GM12878 (cell line): ENCODE results near the gene TLR1. TPM values are rescaled to one million over a fixed set of nuclear protein-coding genes. Genes with fewer than 3 reads are reported as not detected.

Experiments used
- ATAC-seq: fragments of 200-7000 bp; cut with Tn5 transposase; 3 replicates; pipeline ENCODE4 v1.9.1; 2020; ENCODE audit warnings: mild to moderate bottlenecking, moderate library complexity
- BruUV-seq: library from RNA; stranded (reverse); fragments of 400-500 nt; replicated peaks from 2 replicates; lab custom pipeline; 2021; lab: Mats Ljungman, UMichigan
- CTCF ChIA-PET: fragments of 300-600 bp; sonication (Branson Sonifier 250); formaldehyde crosslinking; extraction: SDS; loops from one replicate; lab custom pipeline; 2021; ENCODE audit warnings: inconsistent platforms; lab: Yijun Ruan, JAX
- POLR2A ChIA-PET: fragments of 350-600 bp; formaldehyde crosslinking; extraction: SDS; loops from one replicate; lab custom pipeline; 2021; ENCODE audit warnings: inconsistent platforms; lab: Charles Lee
- RAD21 ChIA-PET: fragments of 300-600 bp; sonication (Branson Sonifier 250); formaldehyde crosslinking; loops from one replicate; lab custom pipeline; 2023; ENCODE audit warnings: antibody characterized with exemption; ENCODE audit not compliant: unreplicated experiment; lab: Charles Lee
- SMC1A ChIA-PET: fragments of 300-600 bp; sonication (Branson Sonifier 250); formaldehyde crosslinking; loops from one replicate; lab custom pipeline; 2023; ENCODE audit not compliant: unreplicated experiment, uncharacterized antibody; lab: Charles Lee
- DNase-seq: peaks from one replicate; pipeline ENCODE4 v3.0.0-alpha.2; 2011; ENCODE audit warnings: low read depth, low spot score
- FAIRE-seq: peaks from 3 replicates; lab custom pipeline; 2011; peaks lifted over from hg19 to GRCh38; lab: Jason Lieb, UNC
- H2AFZ ChIP-seq: 2 replicates; pipeline ENCODE4 v1.6.0; 2011; ENCODE audit warnings: low read depth, low read length, control low read depth; ENCODE audit not compliant: control insufficient read depth
- H3K27ac ChIP-seq: 2 replicates; pipeline ENCODE4 v1.5.1; 2011; ENCODE audit warnings: control low read depth; ENCODE audit not compliant: control insufficient read depth, insufficient read depth
- H3K27me3 ChIP-seq, 2 experiments: replicated peaks in 1 of 2; 2 replicates each; pipeline versions ENCODE4 v1.6.0 to v1.6.1; 2011; ENCODE audit warnings: low read length in 1 of 2; ENCODE audit not compliant: control insufficient read depth in 2 of 2, insufficient read depth in 2 of 2
- H3K36me3 ChIP-seq, 2 experiments: 2 replicates each; pipeline ENCODE4 v1.5.1; 2011; ENCODE audit warnings: low read length in 1 of 2; ENCODE audit not compliant: control insufficient read depth in 2 of 2, insufficient read depth in 2 of 2
- H3K4me1 ChIP-seq: 2 replicates; pipeline ENCODE4 v1.6.1; 2011; ENCODE audit warnings: mild to moderate bottlenecking, low read length, moderate library complexity, mixed read lengths; ENCODE audit not compliant: control insufficient read depth, insufficient read depth
- H3K4me2 ChIP-seq: 2 replicates; pipeline ENCODE4 v1.6.0; 2011; ENCODE audit warnings: control low read depth; ENCODE audit not compliant: control insufficient read depth, insufficient read depth
- H3K4me3 ChIP-seq: fragments of 200-600 bp; sonication (generic); 2 replicates; pipeline ENCODE4 v1.5.1; 2016
- H3K79me2 ChIP-seq: 2 replicates; pipeline ENCODE4 v1.6.0; 2011; ENCODE audit warnings: low read length; ENCODE audit not compliant: control insufficient read depth, insufficient read depth
- H3K9ac ChIP-seq: 2 replicates; pipeline ENCODE4 v1.8.0; 2011; ENCODE audit warnings: low read length, control low read depth, mixed read lengths; ENCODE audit not compliant: control insufficient read depth, insufficient read depth
- H3K9me3 ChIP-seq: replicated peaks from 3 replicates; pipeline ENCODE4 v1.5.1; 2011; ENCODE audit warnings: mild to moderate bottlenecking, low read length; ENCODE audit not compliant: control insufficient read depth, insufficient read depth
- H4K20me1 ChIP-seq: 2 replicates; pipeline ENCODE4 v1.6.0; 2011; ENCODE audit not compliant: control insufficient read depth, insufficient read depth
- BCL11A ChIP-seq: IDR thresholded peaks from 2 replicates; pipeline ENCODE4 v1.6.1; 2011; ENCODE audit warnings: low read depth, low read length
- CHD4 ChIP-seq: fragments of 200-600 bp; sonication (generic); IDR thresholded peaks from 2 replicates; pipeline ENCODE4 v1.6.1; 2016; ENCODE audit warnings: mild to moderate bottlenecking
- CREM ChIP-seq: IDR thresholded peaks from 2 replicates; pipeline ENCODE4 v1.6.1; 2014; ENCODE audit warnings: antibody characterized with exemption, low read depth
- E2F4 ChIP-seq: IDR thresholded peaks from 2 replicates; pipeline ENCODE4 v1.6.1; 2012; ENCODE audit warnings: low read depth, low read length, improper control_type of control experiment
- FOXM1 ChIP-seq: IDR thresholded peaks from 2 replicates; pipeline ENCODE4 v1.6.1; 2012; ENCODE audit warnings: low read depth, mild to moderate bottlenecking, inconsistent platforms, low read length, moderate library complexity
- GATAD2B ChIP-seq: fragments of 450-650 bp; conservative IDR thresholded peaks from 2 replicates; pipeline ENCODE4 v1.6.1; 2017; ENCODE audit warnings: low read depth, mild to moderate bottlenecking, moderate library complexity
- IRF4 ChIP-seq: IDR thresholded peaks from 2 replicates; pipeline ENCODE4 v1.6.1; 2011; ENCODE audit warnings: low read depth, low read length
- MEF2B ChIP-seq: fragments of 450-650 bp; IDR thresholded peaks from 2 replicates; pipeline ENCODE4 v1.6.1; 2018; ENCODE audit warnings: mild to moderate bottlenecking, moderate library complexity; ENCODE audit not compliant: partially characterized antibody, poor library complexity, severe bottlenecking
- SKIL ChIP-seq: fragments of 450-650 bp; IDR thresholded peaks from 2 replicates; pipeline ENCODE4 v1.6.1; 2017; ENCODE audit warnings: mild to moderate bottlenecking, low read depth, inconsistent platforms; ENCODE audit not compliant: poor library complexity, severe bottlenecking
- WRNIP1 ChIP-seq: IDR thresholded peaks from 2 replicates; pipeline ENCODE4 v1.6.1; 2011; ENCODE audit warnings: low read depth, low read length, improper control_type of control experiment, borderline replicate concordance
- ZNF622 ChIP-seq: fragments of 450-650 bp; IDR thresholded peaks from 2 replicates; pipeline ENCODE4 v1.6.1; 2017; ENCODE audit warnings: mild to moderate bottlenecking, inconsistent platforms
- WGBS: methylation state at CpG from one replicate; pipeline ENCODE4 v1.1.6; 2016; ENCODE audit warnings: low lambda C conversion rate; ENCODE audit not compliant: insufficient replicate concordance, insufficient coverage; ENCODE audit errors: missing lambda C conversion rate; 5-methylcytosine and 5-hydroxymethylcytosine counted together
- in situ Hi-C: fragments of 300-500 bp; cut with MboI; formaldehyde crosslinking; loops from 9 replicates; pipeline ENCODE4 v1.14.3; 2018; ENCODE audit warnings: mixed read lengths
- intact Hi-C: fragments of 100-400 bp; cut with micrococcal nuclease; formaldehyde crosslinking; loops from one replicate; pipeline ENCODE4 v1.14.2; 2022; ENCODE audit not compliant: unreplicated experiment
- polyA plus RNA-seq, 11 experiments: library from polyadenylated mRNA; depleted of rRNA in 4 of 11; unstranded in 6 of 11; stranded (reverse) in 5 of 11; fragments of >200 nt; fragmentation: Nextera tagmentation in 4 of 11; fragmentation: Illumina TruSeq in 1 of 11; extraction: Ambion mirVana in 4 of 11; extraction: Trizol in 1 of 11; gene quantifications; 1 replicate in 1 of 11; 2 replicates in 10 of 11; pipeline versions ENCODE4 v1.2.1 to v1.2.3, GENCODE V29; 2011 to 2016; ENCODE audit warnings: inconsistent platforms in 2 of 11, missing spikeins in 2 of 11, low read depth in 1 of 11
- total RNA-seq, 4 experiments: library from RNA; depleted of rRNA in 3 of 4; stranded (reverse); fragments of >200 nt in 3 of 4; fragmentation: Illumina TruSeq in 1 of 4; extraction: Trizol in 1 of 4; gene quantifications; 2 replicates each; pipeline versions ENCODE4 v1.2.1 to v1.2.3, GENCODE V29; 2013 to 2021

The TLR1 gene
- total and polyA plus RNA-seq, 10 of the 15 experiments (the other 5 are each of a cell fraction or from before 2014, with no cell fraction given): 9.3 to 57.1 (median 20.4) TPM

DNA sequence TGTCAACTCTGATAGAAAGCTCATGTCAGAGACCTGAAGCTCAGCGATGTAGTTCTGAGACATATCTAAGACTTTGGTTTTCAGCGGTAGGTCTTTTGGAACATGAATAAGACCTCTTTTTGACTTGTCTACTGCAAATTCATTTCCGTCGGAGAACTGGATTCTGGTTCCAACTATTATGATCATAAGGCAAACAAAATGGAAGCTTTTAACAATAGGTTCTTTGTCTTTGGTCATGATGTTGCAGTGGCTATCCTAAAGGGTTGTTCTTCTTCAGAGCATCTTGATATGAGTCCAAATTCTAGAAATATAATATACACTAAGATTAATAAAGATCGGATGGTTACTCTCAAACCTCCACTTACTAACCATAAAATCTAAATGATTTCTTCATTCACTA is 24.6 kb upstream of the TLR1 start:
- H3K4me2 ChIP-seq: no peak overlapping the region
- DNase-seq (no peak), ATAC-seq (no peak), FAIRE-seq (no peak)
- H3K9me3 ChIP-seq: peaks cover 27% of the 10 kb centered on the region; the same call in 2 of the 3 replicates
- intact Hi-C loops: no loop called here
- ChIA-PET SMC1A (interaction anchor here (0.8 to 3.9 kb wide), 7 partner anchors 9 to 60 kb away, joined by 3 to 18 read pairs (median 3); partner anchors contain the start of gene TLR10), POLR2A (no interaction called here), CTCF (interaction anchor here (0.6 to 3.7 kb wide), 4 partner anchors 18 to 70 kb away, joined by 3 to 11 read pairs (median 4); partner anchors contain the start of gene TLR10), RAD21 (interaction anchor here (1.0 kb wide), 1 partner anchor 67 kb away, joined by 3 read pairs; no protein-coding TSS in a partner anchor)
- peaks cover 18% of the 10 kb centered on the region for H3K79me2 ChIP-seq
- no peak overlapping the region for H2AFZ ChIP-seq
- no TSS peak for BruUV-seq
- no peak overlapping the region for H3K9ac ChIP-seq
- H4K20me1 ChIP-seq: no peaks in the 10 kb centered on the region
- in situ Hi-C loops: no loop called here
- H3K27ac ChIP-seq: no peak overlapping the region
- no peaks in the 10 kb centered on the region for H3K4me1 ChIP-seq
- H3K4me3 ChIP-seq: no peak overlapping the region
- WGBS: 98% methylated on average over 5 of the region's 5 CpGs
- no peaks in the 10 kb centered on the region for H3K27me3 ChIP-seq
- TF ChIP-seq SKIL: no peak
- no peak for TF ChIP-seq MEF2B
- no peak for TF ChIP-seq WRNIP1
- no peak for TF ChIP-seq CREM
- no peak for TF ChIP-seq BCL11A
- no peak for TF ChIP-seq CHD4
- TF ChIP-seq GATAD2B: no peak
- TF ChIP-seq E2F4: no peak
- TF ChIP-seq ZNF622: no peak
- TF ChIP-seq IRF4: no peak
- no peak for TF ChIP-seq FOXM1
- H3K36me3 ChIP-seq: peaks cover 3 to 7% of the 10 kb centered on the region in 2 experiments
